Right ventricle myocardium inferior (tissue), 1 donor: Measurements from ENCODE around the gene NLGN1. TPM values are rescaled to one million over a fixed set of nuclear protein-coding genes. Genes with fewer than 3 reads are reported as not detected.
"Not testable (repeated sequence)": the region's sequence is repeated elsewhere in the genome, so short reads cannot be mapped to it uniquely, and the experiment has no call there.

Experiments
- ATAC-seq: fragments of 200-7000 bp; cut with Tn5 transposase; one replicate; pipeline ENCODE4 v1.9.1; 2020; ENCODE audit warnings: mild to moderate bottlenecking, moderate library complexity
- DNase-seq: peaks from one replicate; pipeline ENCODE4 v3.0.0; 2021; ENCODE audit errors: missing footprints
- intact Hi-C: fragments of 100-400 bp; cut with DNase I; formaldehyde crosslinking; loops from one replicate; pipeline ENCODE4 v1.11.0; 2022
- total RNA-seq: library from RNA; stranded (reverse); fragmentation: NEBNext Ultra II Directional; extraction: Animal tissue kit (Norgen Biotek cat#: 25700); gene quantifications from one replicate; pipeline ENCODE4 v1.2.1, GENCODE V29; 2021
- donor health status: DM: no; HTN: yes; CAD: no; lungs with severe emphysema.

Gene NLGN1
- total RNA-seq, 1 donor from 2014 or later = 8.0 TPM

DNA sequence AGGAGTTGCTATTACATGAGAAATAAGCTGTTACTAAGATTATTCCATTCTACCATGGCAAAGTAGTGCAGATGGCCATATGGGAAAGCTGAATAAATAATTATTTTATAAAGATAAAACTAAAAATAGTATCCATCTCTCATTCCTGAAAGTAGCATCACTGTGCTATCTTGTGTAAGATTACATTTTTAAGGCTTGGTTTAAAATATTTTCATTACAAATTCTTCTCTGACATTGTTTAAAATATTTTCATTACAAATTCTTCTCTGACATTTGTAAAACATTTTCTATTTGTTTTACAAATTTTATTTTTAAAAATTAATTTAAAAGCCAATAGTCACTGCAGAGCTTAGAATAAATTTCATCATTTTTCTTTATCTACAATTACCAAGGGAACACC, 796.1 kb downstream of the NLGN1 start:
- intact Hi-C loops = no loop called here
- DNase-seq (no peak), ATAC-seq (no peak)

DNA sequence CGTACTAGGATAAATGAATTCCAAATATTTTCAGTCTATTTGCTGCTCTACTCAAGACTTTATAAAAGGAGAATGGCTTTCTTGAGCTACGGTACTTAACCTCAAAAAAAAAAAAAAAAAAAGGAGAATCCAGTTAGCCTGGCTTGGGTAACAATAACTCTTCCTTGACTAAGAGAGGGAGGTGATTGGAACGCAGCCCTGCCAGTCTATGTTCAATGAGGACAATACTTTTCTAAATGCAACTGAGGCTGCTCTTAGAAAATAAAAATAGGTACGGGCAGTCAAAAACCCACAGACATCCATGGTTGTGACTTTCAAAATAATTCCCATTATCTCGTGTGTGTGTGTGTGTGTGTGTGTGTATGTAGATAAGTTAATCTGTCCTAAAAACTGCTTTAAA, 799.9 kb downstream of the NLGN1 start:
- intact Hi-C loops = loop anchor here (5.0 kb wide), 1 partner anchor 40 kb away; no protein-coding TSS in a partner anchor
- ATAC-seq = no peak
- no peak for DNase-seq

DNA sequence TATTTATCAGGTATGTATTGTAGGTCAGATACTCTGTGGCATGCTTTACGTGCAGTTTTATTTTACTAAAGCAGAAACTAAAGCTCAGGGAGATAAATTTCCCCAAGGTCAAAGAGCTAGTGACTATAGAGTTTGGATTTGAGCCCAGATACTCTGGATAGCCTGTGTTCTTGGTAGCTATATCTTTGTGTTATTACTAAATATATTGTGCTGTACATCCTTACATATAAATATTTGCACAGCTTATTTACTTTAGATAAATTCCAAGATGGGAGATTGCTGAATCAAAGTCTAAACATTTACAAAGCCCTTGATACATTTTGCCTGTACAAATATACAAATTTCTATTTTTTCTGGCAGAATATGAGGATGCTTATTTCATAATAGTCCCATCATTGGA, 800.7 kb downstream of the NLGN1 start:
- intact Hi-C loops = loop anchor here (5.0 kb wide), 1 partner anchor 41 kb away; no protein-coding TSS in a partner anchor
- DNase-seq (no peak), ATAC-seq (no peak)

DNA sequence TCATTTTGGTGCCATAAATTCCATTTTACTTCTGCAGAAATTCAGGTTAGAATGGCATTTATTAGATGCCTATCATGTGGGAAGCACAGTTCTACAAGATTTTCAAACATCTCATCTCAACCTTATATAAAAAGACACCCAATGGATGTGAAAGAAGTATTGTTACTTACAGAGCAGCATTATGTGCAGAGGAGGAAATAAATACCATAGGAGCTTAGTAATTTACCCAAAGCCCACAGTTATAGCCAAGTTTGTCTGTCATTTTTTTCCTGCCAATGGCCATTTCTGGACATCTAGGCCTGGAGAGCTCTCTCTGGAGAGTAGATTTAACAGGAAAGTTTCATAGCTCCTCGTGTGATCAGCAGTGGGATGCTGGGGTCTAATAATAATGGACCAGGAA, 802.2 kb downstream of the NLGN1 start:
- intact Hi-C loops = loop anchor here (5.0 kb wide), 1 partner anchor 42 kb away; no protein-coding TSS in a partner anchor
- DNase-seq = no peak
- no peak for ATAC-seq

DNA sequence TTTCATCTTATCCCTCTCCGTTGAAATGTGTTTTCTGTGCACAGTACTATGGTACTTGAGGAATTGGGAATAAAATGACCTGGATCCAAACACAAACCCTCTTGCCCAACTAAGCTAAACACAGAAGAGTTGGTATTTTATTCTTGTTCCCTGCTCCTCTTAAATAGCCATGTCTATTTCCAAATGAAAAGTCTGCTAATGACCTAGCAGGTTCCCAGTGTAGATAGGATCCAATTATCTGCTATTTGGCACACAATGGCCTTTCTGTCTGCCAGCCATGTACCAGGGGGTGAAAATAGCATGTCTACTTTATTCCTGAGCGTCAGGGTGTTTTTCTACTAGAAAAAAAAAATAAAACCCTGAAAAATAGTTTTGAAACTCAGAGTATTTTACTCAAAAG, 804.6 kb downstream of the NLGN1 start:
- ATAC-seq (peak; percentile 83), DNase-seq (no peak)
- intact Hi-C loops = no loop called here

DNA sequence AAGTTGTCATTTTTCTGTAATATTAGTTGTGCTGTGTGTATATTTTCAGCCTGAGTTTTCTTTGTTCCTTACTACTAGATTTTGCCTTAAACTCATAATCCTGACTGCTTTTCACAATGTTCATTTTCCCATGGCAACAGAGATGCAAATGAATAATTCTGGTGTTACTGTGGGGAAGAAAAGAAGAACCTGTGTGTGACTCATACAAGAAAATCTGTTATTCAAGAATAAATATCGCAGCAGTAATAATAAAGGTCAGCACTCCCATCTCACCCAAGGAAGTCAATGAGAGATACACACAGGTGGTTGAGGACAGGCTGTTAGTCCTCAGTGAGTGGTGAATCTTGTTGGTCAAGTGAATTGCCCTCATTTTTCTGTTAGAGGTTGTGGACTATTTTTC, 805.0 kb downstream of the NLGN1 start:
- DNase-seq = no peak
- intact Hi-C loops = no loop called here
- ATAC-seq = no peak

DNA sequence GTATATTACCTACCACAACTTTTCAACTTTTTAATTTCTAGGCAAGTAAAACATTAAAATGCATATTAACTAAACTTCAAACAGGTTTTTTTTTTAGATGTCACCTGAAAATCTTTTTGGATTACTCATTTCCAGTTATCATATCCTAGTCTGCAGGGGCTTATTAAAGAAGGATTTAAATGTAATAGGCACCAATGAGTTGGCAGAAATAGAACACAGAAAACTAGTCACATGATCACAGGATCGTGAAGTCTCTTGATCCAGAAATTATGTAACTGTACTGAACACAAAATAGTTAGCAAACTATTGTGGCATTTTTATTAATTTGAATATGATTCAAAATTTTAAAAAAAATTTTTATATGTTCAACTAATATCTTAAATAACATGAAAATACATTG, 807.2 kb downstream of the NLGN1 start:
- intact Hi-C loops = no loop called here
- ATAC-seq (no peak), DNase-seq (no peak)

DNA sequence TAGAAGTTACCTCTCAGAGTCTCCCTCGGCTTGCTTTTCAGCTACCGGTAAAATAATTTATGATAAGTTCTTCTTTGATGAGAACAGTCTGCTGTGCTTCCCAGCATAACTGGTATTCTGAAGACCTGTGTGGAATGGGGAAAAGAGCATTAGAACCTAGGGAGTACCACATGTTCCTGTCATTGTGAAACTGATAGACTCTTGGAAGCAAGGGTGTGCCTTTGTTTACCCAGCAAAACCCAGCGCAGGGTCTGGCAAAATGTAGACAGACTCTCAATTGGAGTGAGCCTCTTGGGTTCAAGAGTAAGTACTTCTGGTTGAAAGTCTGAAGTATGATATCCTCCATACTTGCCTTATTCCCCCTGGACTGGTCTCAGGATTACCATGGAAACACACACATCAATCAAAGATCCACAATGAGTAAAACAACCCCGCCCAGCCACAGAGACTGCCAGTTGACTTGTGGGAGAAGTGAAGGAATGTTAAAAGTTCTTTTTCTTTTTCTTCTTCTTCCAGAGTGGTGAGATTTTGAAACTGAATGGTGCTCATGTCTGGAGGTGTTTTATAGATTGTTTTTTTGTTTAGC, 809.2 kb downstream of the NLGN1 start:
- no peak for ATAC-seq
- no peak for DNase-seq
- intact Hi-C loops = no loop called here

DNA sequence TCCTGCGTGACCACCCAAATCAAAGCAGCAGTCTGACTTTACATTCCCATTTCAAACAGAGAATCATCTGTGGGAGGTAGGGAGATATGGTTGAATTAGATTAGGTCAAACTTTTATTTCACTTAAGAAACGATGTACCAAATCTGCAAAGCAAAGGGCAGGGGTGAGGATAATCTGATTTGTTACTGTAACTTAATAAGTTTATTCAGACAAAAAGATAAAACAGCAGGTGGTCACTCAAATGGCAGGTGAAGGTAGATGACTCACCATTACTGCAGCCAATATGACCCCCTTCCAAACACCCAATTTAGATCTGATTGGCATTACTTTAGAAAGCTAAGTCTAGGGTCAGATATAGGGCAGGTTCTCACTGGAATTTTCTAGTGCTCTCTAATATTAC, 810.6 kb downstream of the NLGN1 start:
- DNase-seq = no peak
- no peak for ATAC-seq
- intact Hi-C loops = no loop called here

DNA sequence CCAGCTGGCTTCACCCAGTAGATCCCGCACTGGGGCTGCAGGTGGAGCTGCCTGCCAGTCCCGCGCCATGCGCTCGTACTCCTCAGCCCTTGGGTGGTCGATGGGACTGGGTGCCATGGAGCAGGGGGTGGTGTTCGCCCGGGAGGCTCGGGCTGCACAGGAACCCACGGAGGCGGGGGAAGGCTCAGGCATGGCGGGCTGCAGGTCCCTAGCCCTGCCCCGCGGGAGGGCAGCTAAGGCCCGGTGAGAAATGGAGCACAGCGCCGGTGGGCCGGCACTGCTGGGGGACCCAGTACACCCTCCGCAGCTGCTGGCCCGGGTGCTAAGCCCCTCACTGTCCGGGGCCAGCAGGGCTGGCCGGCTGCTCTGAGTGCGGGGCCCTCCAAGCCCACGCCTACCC, 814.4 kb downstream of the NLGN1 start:
- ATAC-seq, intact Hi-C loops: not testable (repeated sequence)

DNA sequence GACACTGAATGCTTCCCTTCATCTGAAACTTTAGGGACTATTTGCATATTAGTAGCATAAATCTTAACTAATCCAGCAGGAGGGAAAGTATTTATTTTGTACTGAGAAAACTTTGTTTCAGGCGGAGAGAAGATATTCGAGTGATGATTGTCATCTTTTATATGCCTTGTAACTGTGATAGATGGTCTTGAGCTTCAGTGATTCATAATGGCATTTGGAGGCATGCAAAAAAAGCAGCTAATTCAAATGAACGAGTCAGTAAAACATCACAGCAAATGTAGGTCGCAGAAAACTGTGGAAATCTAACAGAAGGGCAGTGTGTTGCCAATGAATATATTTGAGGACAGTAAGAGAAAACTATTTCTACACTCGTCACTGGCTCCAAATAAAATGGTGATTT, 817.9 kb downstream of the NLGN1 start:
- ATAC-seq = no peak
- DNase-seq = no peak
- intact Hi-C loops = no loop called here

More for the DNA sequence above, 814.4 kb downstream of the NLGN1 start:
- not testable (repeated sequence) for DNase-seq

DNA sequence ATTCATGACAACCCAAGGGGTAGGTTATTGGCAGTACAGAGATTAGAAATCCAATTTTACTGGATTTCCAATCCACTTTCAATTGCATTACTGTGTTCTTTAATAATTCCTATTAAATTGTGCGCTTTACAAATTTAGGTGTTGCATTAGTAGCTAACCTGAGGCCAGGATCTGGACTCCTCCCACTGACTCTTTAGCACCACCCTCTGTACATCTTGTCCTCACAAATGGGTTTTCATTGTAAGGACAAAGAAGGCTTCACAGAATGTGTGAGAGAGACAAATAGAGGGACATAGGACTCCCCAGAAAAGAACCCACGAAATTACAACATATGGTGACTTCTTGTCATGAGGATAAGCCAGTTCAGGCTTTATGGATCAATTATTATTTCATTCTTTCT, 818.5 kb downstream of the NLGN1 start:
- no peak for DNase-seq
- intact Hi-C loops = no loop called here
- ATAC-seq = no peak

DNA sequence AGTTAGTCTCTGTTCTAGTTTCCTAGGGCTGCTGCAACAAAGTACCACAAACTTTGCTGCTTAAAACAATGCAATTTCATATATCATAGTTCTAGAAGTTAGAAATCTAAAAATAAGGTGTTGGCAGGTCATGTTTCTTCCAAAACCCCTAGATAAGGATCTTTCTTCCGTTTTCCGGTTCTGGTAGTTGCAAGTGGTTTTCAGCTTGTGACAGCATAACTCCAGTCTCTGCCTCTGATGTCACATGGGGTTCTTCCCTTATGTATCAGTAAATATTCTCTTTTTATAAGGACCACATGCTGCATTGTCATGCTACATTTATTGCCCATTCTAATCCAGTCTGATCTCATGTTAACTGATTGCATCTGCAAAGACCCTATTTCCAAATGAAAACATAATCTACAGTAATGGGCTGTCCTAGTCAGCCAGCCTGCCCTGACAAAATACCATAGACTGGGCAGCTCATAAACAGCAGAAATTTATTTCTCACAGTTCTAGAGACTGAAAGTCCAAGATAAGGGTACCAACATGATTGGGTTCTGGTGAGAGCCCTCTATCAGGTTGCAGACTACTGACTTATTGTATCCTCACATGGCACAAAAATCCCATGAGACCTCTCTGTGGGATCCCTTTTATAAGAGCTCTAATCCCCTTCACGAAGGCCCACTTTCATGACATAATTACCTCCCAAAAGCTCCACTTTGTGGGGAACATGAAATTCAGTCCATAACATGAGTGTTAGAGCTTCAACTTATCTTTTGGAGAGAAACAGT, 819.6 kb downstream of the NLGN1 start:
- DNase-seq (no peak), ATAC-seq (no peak)
- intact Hi-C loops = no loop called here

DNA sequence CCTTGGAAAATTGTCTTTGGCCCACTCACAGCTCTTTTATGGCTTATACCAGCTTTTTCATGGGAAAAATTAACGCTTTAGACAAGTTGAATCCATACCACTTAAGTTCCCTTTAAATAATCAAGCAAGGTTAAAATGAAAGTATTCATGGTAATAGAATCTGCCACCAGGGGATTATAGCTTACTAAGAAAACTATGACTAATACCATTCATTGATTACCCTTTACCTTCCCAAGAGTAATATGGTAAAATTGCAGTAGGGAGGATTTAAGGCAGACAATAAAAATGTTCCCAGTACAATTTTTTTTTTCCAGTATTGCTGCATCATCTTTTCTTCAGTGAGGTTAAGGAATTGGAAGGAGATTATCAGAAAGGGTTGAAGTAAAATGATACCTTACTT, 820.5 kb downstream of the NLGN1 start:
- no peak for DNase-seq
- intact Hi-C loops = no loop called here
- no peak for ATAC-seq

DNA sequence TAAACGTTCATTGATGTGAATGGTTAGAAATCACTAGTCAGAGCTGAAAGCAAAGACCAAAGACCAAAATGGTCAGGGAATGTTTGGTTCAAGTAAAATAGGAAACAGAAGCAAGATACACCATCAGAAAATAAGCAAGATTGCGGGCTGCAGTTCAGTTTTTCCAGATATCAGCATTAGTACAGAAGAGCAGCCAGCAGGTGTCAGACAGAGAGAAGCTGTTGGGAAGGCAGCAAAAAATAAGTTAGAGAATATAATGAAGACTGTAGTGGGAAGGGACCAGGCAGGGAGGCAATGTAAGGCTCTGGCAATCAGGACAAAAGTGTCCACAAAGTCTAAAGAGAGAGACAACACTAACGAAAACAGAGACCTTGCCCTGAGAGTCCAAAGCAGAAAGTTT, 822.2 kb downstream of the NLGN1 start:
- intact Hi-C loops = no loop called here
- DNase-seq (no peak), ATAC-seq (no peak)

DNA sequence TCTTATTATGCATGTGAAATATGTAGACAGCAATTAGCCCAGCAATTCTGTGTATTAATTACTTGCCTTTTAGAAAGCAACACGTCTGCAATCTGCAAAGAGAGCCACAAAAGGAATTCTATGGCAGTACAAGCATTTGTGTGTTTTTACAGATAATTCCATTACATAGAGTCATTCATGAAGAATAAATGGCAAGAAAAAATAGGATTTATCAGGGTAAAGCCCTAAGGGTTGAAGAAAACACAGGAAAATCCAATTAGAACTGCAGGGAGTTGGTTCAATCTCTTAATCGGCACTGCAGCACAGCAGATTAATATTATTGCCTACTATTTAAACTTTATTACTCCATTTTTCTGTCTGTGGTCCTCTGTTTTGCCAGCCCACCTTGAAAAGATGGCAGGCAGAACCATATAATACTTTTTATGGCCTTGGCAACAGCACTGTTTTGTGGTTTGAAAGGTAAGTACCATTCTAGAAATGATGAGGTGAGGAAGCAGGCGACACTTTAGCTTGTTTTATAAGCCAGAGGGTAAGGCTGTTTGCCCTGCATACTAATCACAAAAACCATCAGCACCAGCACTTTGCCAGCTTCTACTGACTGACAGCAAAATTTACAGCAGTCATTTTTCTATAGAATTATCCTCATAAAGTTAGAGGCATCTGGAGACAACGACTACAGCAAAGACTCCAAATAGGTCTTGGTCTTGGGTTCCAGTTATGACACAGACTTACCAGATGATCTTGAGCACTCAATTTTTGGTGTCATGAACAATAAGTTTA, 823.4 kb downstream of the NLGN1 start:
- intact Hi-C loops = no loop called here
- DNase-seq (no peak), ATAC-seq (no peak)

DNA sequence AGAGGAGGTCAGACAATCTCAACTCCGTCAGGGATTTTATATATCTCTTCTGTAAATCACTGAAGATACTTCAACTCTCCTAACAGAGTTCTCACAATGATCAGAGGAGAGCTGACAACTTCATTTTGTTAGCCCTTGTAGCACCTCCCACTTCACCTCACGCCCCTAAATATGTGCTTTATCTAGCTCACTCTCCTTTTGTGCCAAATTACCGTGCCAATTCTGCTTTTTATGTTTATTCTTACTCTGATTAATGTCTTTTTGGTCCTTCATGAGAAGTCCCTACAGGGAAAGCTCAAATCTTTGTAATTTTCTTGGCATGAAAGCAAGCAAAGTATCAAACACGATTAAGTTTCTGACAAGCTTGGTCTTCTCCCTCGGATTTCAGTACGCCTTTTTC, 825.5 kb downstream of the NLGN1 start:
- intact Hi-C loops = no loop called here
- no peak for ATAC-seq
- DNase-seq = no peak

DNA sequence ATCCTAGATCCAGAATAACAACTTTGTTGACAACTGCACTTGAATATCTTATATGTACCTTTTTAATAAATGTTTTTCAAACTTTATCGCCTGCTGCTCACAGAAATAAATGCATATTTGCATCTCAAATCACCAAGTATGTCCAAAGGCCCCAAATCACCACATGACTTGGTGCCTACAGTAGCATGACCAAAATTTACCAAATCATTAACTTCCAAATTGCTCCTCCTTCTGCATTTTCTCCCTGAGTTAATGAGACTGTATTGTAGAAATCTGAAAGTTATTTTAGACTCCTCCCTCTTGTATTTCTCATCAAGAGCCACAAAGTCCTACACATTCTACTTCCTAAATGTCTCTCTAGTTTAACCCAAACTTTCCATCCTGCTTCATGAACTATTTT, 826.1 kb downstream of the NLGN1 start:
- intact Hi-C loops = no loop called here
- DNase-seq = no peak
- ATAC-seq = no peak

DNA sequence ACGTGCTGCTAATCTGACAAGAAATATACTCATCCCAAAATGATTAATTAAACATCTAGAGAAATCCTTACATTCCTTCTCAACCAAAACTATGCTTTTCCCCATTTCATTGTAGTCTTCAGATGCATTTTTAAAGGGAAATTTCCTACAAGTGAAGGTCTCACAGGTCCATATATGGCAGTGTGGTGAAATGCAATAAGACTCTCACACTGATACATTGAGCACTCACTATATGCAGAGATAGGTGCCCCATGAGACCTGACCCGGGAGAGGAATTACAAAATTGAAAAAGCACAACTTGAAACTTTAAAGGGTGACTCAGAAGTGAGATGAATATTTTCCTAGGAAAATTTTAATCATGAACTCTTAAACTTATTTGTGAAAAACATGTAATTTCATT, 832.4 kb downstream of the NLGN1 start:
- ATAC-seq (no peak), DNase-seq (no peak)
- intact Hi-C loops = no loop called here
